H1 (cell line): Measurements from ENCODE around the gene PEX14. TPM values are rescaled to one million over a fixed set of nuclear protein-coding genes. Genes with fewer than 3 reads are reported as not detected.

Source experiments
- CTCF ChIP-seq, 3 experiments: IDR thresholded peaks; 1 replicate in 2 of 3; 2 replicates in 1 of 3; pipeline versions ENCODE4 v1.5.1 to v1.6.1; 2011; ENCODE audit warnings: low read length in 3 of 3, mild to moderate bottlenecking in 3 of 3, inconsistent platforms in 2 of 3, low read depth in 1 of 3, moderate library complexity in 1 of 3; ENCODE audit not compliant: insufficient read depth in 1 of 3; ENCODE audit errors: control extremely low read depth in 1 of 3
- polyA plus RNA-seq, 7 experiments: library from polyadenylated mRNA; depleted of rRNA in 3 of 7; stranded (reverse) in 5 of 7; unstranded in 2 of 7; fragments of >200 nt in 5 of 7; fragments of 200-250 nt in 2 of 7; gene quantifications; 1 replicate in 5 of 7; 2 replicates in 1 of 7; 4 replicates in 1 of 7; pipeline versions ENCODE4 v1.2.1 to v1.2.3, GENCODE V29; 2011 to 2013; ENCODE audit warnings: missing spikeins in 2 of 7, mixed read lengths in 2 of 7
- total RNA-seq: library from RNA; stranded (reverse); fragmentation: NEBNext Ultra II Directional; extraction: Animal tissue kit (Norgen Biotek cat#: 25700); gene quantifications from 2 replicates; pipeline ENCODE4 v1.2.1, GENCODE V29; 2021

The PEX14 gene
- total and polyA plus RNA-seq, 2 of the 8 experiments (the other 6 are each of a cell fraction or from before 2014, with no cell fraction given): 13.0 to 19.8 TPM

GRCh38 chr1:10640843-10641553, 166.2 kb downstream of the PEX14 start (continued):
- no peak for TF ChIP-seq CTCF (IDR thresholded peaks at IDR 0.05; ENCODE audit: control extremely low read depth in 1 of 3, insufficient read depth in 1 of 3, low read depth in 1 of 3, low read length in 3 of 3)
